ENCODE results near the gene CERCAM. TPM values are rescaled to one million over a fixed set of nuclear protein-coding genes. Genes with fewer than 3 reads are reported as not detected.
"Not testable (repeated sequence)": the region's sequence is repeated elsewhere in the genome, so short reads cannot be mapped to it uniquely, and the experiment has no call there.

Gene CERCAM
- total RNA-seq, 1 experiment from 2014 or later, result 2.3 TPM

DNA sequence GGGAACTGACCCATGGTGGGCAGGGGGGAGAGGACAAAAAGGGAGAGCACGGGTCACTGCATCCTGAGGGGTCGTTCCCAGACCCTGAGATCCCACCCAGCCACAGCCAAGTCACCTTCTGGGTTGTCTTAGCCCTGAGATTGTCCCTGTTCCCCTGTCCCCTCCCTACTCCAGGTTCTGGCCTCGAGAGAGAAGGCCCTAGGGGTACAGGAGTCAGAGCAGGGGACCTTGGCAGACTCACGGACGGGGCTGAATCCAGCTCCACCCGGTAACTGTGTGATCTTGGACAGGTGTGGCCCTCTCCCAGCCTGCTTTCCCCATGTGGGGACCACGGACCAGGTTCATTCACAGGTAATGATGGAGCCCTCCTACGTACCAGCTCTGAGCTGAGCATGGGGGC is 11.2 kb upstream of the CERCAM start:
- Mint-ChIP-seq H3K4me1 (ENCODE audit: insufficient read depth, unreplicated experiment) (no peaks in the 10 kb centered on the region), H3K9me3 (ENCODE audit: unreplicated experiment) (no peaks in the 10 kb centered on the region), H3K27me3 (ENCODE audit: insufficient read depth, unreplicated experiment) (peaks cover 12% of the 10 kb centered on the region), H3K36me3 (ENCODE audit: insufficient read depth, unreplicated experiment) (no peaks in the 10 kb centered on the region), H3K4me3 (ENCODE audit: unreplicated experiment) (no peak overlapping the region), H3K27ac (ENCODE audit: low read depth, unreplicated experiment) (no peak overlapping the region)
- no peak for TF ChIP-seq CTCF (IDR thresholded peaks at IDR 0.05; ENCODE audit: unreplicated experiment)
- no peak for DNase-seq (ENCODE audit: unreplicated experiment)
- BruUV-seq (replicated peaks), result no TSS peak
- POLR2A ChIA-PET, result interaction anchor here (0.8 kb wide), 1 partner anchor 10 kb away, joined by 3 read pairs; no protein-coding TSS in a partner anchor
- intact Hi-C loops (cut with micrococcal nuclease), result no loop called here
- CTCF ChIA-PET, result interaction anchor here (0.9 to 2.9 kb wide), 3 partner anchors 10 to 50 kb away, joined by 3 to 12 read pairs (median 5); no protein-coding TSS in a partner anchor

GRCh38 chr9:128409978-128410377 is 10.7 kb upstream of the CERCAM start:
- ChIA-PET CTCF (interaction anchor here (0.9 to 2.9 kb wide), 4 partner anchors 10 to 51 kb away, joined by 3 to 12 read pairs (median 8); no protein-coding TSS in a partner anchor), POLR2A (interaction anchor here (0.6 to 0.8 kb wide), 2 partner anchors 10 to 48 kb away, joined by 3 read pairs; no protein-coding TSS in a partner anchor)
- Mint-ChIP-seq H3K4me1 (ENCODE audit: insufficient read depth, unreplicated experiment) (no peaks in the 10 kb centered on the region), H3K27me3 (ENCODE audit: insufficient read depth, unreplicated experiment) (peaks cover 17% of the 10 kb centered on the region), H3K27ac (ENCODE audit: low read depth, unreplicated experiment) (no peak overlapping the region), H3K9me3 (ENCODE audit: unreplicated experiment) (no peaks in the 10 kb centered on the region), H3K36me3 (ENCODE audit: insufficient read depth, unreplicated experiment) (no peaks in the 10 kb centered on the region), H3K4me3 (ENCODE audit: unreplicated experiment) (no peak overlapping the region)
- no peak for TF ChIP-seq CTCF (IDR thresholded peaks at IDR 0.05; ENCODE audit: unreplicated experiment)
- no peak for DNase-seq (ENCODE audit: unreplicated experiment)
- intact Hi-C loops (cut with micrococcal nuclease), result loop anchor here (10.0 kb wide), 1 partner anchor 45 kb away; no protein-coding TSS in a partner anchor
- no TSS peak for BruUV-seq (replicated peaks)

- no peak for TF ChIP-seq CTCF (IDR thresholded peaks at IDR 0.05; ENCODE audit: unreplicated experiment)
- no peaks in the 10 kb centered on the region for H3K9me3 Mint-ChIP-seq (ENCODE audit: unreplicated experiment)
- H3K27ac Mint-ChIP-seq (ENCODE audit: low read depth, unreplicated experiment), result no peak overlapping the region
- H3K36me3 Mint-ChIP-seq (ENCODE audit: insufficient read depth, unreplicated experiment), result no peaks in the 10 kb centered on the region
- CTCF ChIA-PET, result interaction anchor here (0.6 to 2.9 kb wide), 7 partner anchors 8 to 212 kb away, joined by 3 to 12 read pairs (median 3); no protein-coding TSS in a partner anchor
- intact Hi-C loops (cut with micrococcal nuclease), result loop anchor here (2.0 to 10.0 kb wide), 2 partner anchors 47 to 117 kb away; no protein-coding TSS in a partner anchor
- no peak for DNase-seq (ENCODE audit: unreplicated experiment)
- no peaks in the 10 kb centered on the region for H3K4me1 Mint-ChIP-seq (ENCODE audit: insufficient read depth, unreplicated experiment)
- peaks cover 33% of the 10 kb centered on the region for H3K27me3 Mint-ChIP-seq (ENCODE audit: insufficient read depth, unreplicated experiment)
- BruUV-seq (replicated peaks), result no TSS peak
- POLR2A ChIA-PET, result interaction anchor here (1.0 kb wide), 1 partner anchor 273 kb away, joined by 3 read pairs; no protein-coding TSS in a partner anchor
- H3K4me3 Mint-ChIP-seq (ENCODE audit: unreplicated experiment), result no peak overlapping the region
Measured at GRCh38 chr9:128411364-128412119, 9.1 kb upstream of the CERCAM start.

DNA sequence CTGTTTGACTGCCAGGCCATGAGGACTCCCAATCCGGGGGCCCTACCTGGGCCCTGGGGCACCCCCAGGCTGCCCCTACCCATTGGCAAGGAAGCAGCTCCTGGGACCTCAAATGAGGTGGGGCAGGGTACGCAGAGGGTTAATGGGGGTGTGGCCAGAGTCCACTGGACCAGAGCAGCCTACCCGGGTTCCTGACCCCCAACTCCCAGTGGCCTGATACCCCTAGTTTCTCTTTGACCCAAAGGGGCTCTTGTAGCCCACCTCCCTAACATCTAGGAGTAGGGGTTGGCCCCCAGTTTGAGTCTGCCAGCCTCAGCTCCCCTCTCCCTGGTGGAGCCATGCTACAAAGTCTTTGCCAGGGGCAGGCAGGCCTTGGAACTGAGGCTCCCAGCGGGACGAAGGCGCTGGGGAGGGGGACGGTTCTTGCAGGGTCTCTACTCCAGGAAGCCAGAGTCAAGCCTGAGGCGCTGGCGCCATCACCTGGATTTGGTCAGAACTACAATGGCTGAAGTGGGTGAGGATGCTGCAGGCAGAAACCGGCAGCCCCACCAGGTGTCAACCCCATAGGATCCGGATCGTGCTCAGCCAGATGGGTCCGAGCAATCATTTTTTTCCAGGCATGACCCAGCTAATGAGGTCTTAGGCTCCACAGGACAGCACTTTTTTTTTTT is 8.4 kb upstream of the CERCAM start:
- no peak overlapping the region for H3K4me3 Mint-ChIP-seq (ENCODE audit: unreplicated experiment)
- BruUV-seq (replicated peaks), result no TSS peak
- peak; percentile 43 for DNase-seq (ENCODE audit: unreplicated experiment)
- peak; percentile 49 for TF ChIP-seq CTCF (IDR thresholded peaks at IDR 0.05; ENCODE audit: unreplicated experiment)
- H3K4me1 Mint-ChIP-seq (ENCODE audit: insufficient read depth, unreplicated experiment), result no peaks in the 10 kb centered on the region
- H3K36me3 Mint-ChIP-seq (ENCODE audit: insufficient read depth, unreplicated experiment), result no peaks in the 10 kb centered on the region
- no peaks in the 10 kb centered on the region for H3K9me3 Mint-ChIP-seq (ENCODE audit: unreplicated experiment)
- intact Hi-C loops (cut with micrococcal nuclease), result loop anchor here (2.0 to 10.0 kb wide), 2 partner anchors 47 to 117 kb away; no protein-coding TSS in a partner anchor
- CTCF ChIA-PET, result interaction anchor here (0.6 to 2.9 kb wide), 7 partner anchors 7 to 1233 kb away, joined by 3 to 12 read pairs (median 3); no protein-coding TSS in a partner anchor
- POLR2A ChIA-PET, result interaction anchor here (0.7 kb wide), 1 partner anchor 32 kb away, joined by 3 read pairs; no protein-coding TSS in a partner anchor
- H3K27me3 Mint-ChIP-seq (ENCODE audit: insufficient read depth, unreplicated experiment), result peaks cover 35% of the 10 kb centered on the region
- H3K27ac Mint-ChIP-seq (ENCODE audit: low read depth, unreplicated experiment), result no peak overlapping the region

DNA sequence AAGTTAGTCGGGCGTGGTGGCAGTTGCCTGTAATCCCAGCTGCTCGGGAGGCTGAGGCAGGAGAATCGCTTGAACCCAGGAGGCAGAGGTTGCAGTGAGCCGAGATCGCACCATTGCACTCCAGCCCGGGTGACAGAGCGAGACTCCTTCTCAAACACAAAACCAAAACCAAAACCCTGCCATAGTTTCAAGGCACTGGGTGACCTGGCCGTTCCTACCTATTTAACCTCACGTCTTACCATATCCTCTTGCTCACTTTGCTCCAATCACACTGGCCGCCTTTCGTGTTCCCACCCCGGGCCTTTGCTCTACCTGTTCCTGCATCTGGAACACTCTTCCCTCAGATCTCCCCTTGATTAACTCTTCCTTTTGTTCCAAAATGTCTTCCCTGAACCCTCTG is 6.9 kb upstream of the CERCAM start:
- CTCF ChIA-PET, result interaction anchor here (1.0 kb wide), 1 partner anchor 51 kb away, joined by 3 read pairs; no protein-coding TSS in a partner anchor
- intact Hi-C loops (cut with micrococcal nuclease), result loop anchor here (2.0 to 10.0 kb wide), 2 partner anchors 49 to 119 kb away; no protein-coding TSS in a partner anchor
- H3K27ac Mint-ChIP-seq (ENCODE audit: low read depth, unreplicated experiment); H3K36me3 Mint-ChIP-seq (ENCODE audit: insufficient read depth, unreplicated experiment); BruUV-seq (replicated peaks); H3K4me3 Mint-ChIP-seq (ENCODE audit: unreplicated experiment); POLR2A ChIA-PET; H3K9me3 Mint-ChIP-seq (ENCODE audit: unreplicated experiment); DNase-seq (ENCODE audit: unreplicated experiment); H3K4me1 Mint-ChIP-seq (ENCODE audit: insufficient read depth, unreplicated experiment): not testable (repeated sequence)
- peaks cover 35% of the 10 kb centered on the region for H3K27me3 Mint-ChIP-seq (ENCODE audit: insufficient read depth, unreplicated experiment)
